ENCODE results near the gene POP7.
A peak's percentile ranks its signal among the peaks of the same experiment; 100 is the strongest.
"Not testable (repeated sequence)": the region's sequence is repeated elsewhere in the genome, so short reads cannot be mapped to it uniquely, and the experiment has no call there.

Gene POP7

GRCh38 chr7:100692578-100692961 is 13.4 kb upstream of the POP7 start:
- no peak for DNase-seq

GRCh38 chr7:100693312-100694097 is 12.4 kb upstream of the POP7 start:
- DNase-seq, result no peak

- DNase-seq, result peak; percentile 83
Measured at GRCh38 chr7:100694098-100694745, 11.7 kb upstream of the POP7 start, which contains the start of gene GIGYF1. Gene GIGYF1, minus strand, starts transcription at chr7:100694250. Its CDS starts 6,012 bp downstream, at chr7:100688238.

GRCh38 chr7:100696123-100696521 is 9.8 kb upstream of the POP7 start:
- no peak for DNase-seq

- DNase-seq, result no peak
Measured at GRCh38 chr7:100699018-100699417, 6.9 kb upstream of the POP7 start.

- DNase-seq, result not testable (repeated sequence)
Measured at GRCh38 chr7:100701089-100701488, 4.8 kb upstream of the POP7 start.

- DNase-seq, result peak; percentile 90
Measured at GRCh38 chr7:100705320-100705752, 585 bp upstream of the POP7 start.

- no peak for DNase-seq
Measured at GRCh38 chr7:100706672-100707311, 871 bp downstream of the POP7 start.

- DNase-seq, result no peak
Measured at GRCh38 chr7:100708395-100708794, 2.5 kb downstream of the POP7 start.

GRCh38 chr7:100710452-100710851 is 4.5 kb downstream of the POP7 start:
- no peak for DNase-seq

- DNase-seq, result no peak
Measured at GRCh38 chr7:100711369-100711768, 5.4 kb downstream of the POP7 start.

GRCh38 chr7:100714725-100715124 is 8.8 kb downstream of the POP7 start:
- no peak for DNase-seq

GRCh38 chr7:100717073-100717472 is 11.2 kb downstream of the POP7 start:
- DNase-seq, result not testable (repeated sequence)

GRCh38 chr7:100719523-100720278 is 13.8 kb downstream of the POP7 start:
- no peak for DNase-seq

GRCh38 chr7:100720279-100720670 is 14.4 kb downstream of the POP7 start, which contains the start of gene EPO:
Gene EPO, plus strand, starts transcription at chr7:100720468. Its CDS starts 513 bp downstream, at chr7:100720981.
- DNase-seq, result no peak

GRCh38 chr7:100720671-100721504 is 15.0 kb downstream of the POP7 start:
- DNase-seq, result no peak

GRCh38 chr7:100721505-100721812 is 15.5 kb downstream of the POP7 start:
- no peak for DNase-seq

- DNase-seq, result no peak
Measured at GRCh38 chr7:100722480-100723212, 16.7 kb downstream of the POP7 start.

GRCh38 chr7:100723732-100724275 is 17.9 kb downstream of the POP7 start:
- DNase-seq, result no peak

GRCh38 chr7:100724364-100724763 is 18.4 kb downstream of the POP7 start:
- DNase-seq, result not testable (repeated sequence)

All from left hindlimb (tissue), 1 donor.